HG03342 (cell line): Measurements from ENCODE around the gene CNTN5.
"Not testable (repeated sequence)": the region's sequence is repeated elsewhere in the genome, so short reads cannot be mapped to it uniquely, and the experiment has no call there.

Experiments used
- ATAC-seq: cut with Tn5 transposase; IDR thresholded peaks from one replicate; pipeline ENCODE4 v1.9.1; 2021; ENCODE audit warnings: mild to moderate bottlenecking, moderate library complexity; ENCODE audit not compliant: unreplicated experiment

The CNTN5 gene

GRCh38 chr11:99020352-99021225 is at the start of gene CNTN5:
Gene CNTN5 (plus strand): TSS chr11:99020949.
- ATAC-seq = no peak

- no peak for ATAC-seq
Measured at GRCh38 chr11:98979205-98979604, 41.5 kb upstream of the CNTN5 start.

GRCh38 chr11:99015634-99016454 is 4.9 kb upstream of the CNTN5 start:
- ATAC-seq = peak; percentile 64

GRCh38 chr11:99019696-99020095 is 1.1 kb upstream of the CNTN5 start:
- no peak for ATAC-seq

GRCh38 chr11:99037057-99037456 is 16.3 kb downstream of the CNTN5 start:
- no peak for ATAC-seq

DNA sequence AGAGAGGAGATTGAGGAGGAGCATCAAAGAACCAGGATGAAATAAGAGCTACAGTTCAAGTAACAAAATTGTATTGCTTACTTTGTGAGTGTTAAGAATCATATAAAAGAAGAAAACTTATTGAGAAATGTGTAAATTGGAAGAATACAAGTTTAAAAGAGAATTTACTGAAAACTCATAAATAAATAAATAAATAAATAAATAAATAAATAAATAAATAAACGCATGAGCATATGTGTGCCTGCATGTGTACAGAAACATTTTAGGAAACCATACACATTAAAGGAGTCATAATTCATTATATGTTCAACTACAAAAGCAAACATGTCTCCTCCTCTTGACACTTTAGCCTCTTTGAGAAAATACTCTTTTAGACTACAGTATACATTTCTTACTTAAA is 42.6 kb downstream of the CNTN5 start:
- ATAC-seq = no peak

DNA sequence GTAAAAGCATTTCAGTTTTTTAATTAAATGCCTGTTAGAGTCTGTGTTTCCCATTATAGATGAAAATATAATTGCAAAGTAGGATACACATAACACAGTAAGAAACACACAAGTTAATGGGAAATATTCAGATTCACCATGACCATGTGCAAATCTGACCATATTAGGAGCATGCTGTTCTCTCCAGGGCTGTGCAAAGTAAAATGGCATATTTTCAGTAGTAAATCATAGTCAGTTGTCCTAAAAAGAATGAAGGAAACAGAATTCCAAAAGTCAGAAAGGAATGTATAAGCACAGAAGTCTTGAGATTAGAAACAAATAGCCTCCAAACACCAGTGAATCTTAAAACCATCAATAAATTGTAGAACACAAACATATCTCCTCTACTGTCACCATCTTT is 44.4 kb downstream of the CNTN5 start:
- no peak for ATAC-seq

GRCh38 chr11:99066618-99067317 is 46.0 kb downstream of the CNTN5 start:
- no peak for ATAC-seq

- peak; percentile 35 for ATAC-seq
Measured at GRCh38 chr11:99068832-99069231, 48.1 kb downstream of the CNTN5 start.

DNA sequence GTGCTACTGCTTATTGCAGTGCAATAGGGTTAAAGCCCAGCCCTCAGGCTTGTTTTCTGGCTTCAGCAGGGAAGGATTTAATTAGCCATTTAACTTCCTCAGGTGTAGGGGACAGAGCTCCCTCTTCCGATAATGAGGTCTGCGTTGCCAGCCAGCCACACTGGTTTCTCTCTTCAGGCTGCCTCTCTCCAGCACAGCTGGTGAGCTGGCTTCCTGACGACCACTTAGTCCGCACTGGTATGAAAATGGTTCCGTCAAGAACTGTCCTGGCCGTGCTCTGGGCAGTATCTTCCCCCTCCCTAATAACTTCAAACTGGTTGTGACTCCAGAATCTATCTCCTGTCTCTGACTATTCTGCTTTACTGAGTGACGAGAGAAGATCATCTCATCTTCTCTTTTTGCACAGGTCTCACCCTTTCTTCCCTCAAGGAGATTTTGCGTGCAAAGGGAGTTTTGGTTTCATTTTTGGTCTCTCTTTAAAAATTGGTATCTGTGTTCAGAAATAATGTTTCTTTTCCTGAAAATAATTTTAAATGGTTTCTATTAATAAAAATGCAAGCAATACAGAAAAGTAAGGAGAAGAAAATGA is 49.2 kb downstream of the CNTN5 start:
- peak; percentile 85 for ATAC-seq

GRCh38 chr11:99079576-99079975 is 58.8 kb downstream of the CNTN5 start:
- no peak for ATAC-seq

DNA sequence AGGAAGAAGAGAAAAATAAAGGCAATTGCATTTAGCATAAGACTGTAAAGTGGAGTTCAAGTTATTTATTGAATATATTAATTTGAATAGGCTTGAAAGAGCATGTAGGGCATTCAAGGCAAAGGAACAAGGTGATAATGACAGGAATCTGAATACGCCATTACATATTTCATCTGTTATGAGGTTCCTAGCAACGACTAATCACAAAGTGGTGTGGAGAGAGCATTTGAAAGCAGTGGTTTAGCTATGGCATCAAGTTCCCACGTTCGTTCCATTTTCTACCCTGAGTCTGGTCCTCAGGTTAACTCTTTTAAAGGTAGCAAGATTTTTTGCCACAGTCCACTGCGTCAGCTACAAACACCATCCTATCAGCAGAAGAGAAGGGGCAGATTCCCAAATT is 59.4 kb downstream of the CNTN5 start:
- ATAC-seq = no peak

GRCh38 chr11:99098258-99098657 is 77.5 kb downstream of the CNTN5 start:
- no peak for ATAC-seq

- peak; percentile 92 for ATAC-seq
Measured at GRCh38 chr11:99098751-99099150, 78.0 kb downstream of the CNTN5 start.

- ATAC-seq = no peak
Measured at GRCh38 chr11:99117603-99118002, 96.9 kb downstream of the CNTN5 start.

- not testable (repeated sequence) for ATAC-seq
Measured at GRCh38 chr11:99133862-99134261, 113.1 kb downstream of the CNTN5 start.

DNA sequence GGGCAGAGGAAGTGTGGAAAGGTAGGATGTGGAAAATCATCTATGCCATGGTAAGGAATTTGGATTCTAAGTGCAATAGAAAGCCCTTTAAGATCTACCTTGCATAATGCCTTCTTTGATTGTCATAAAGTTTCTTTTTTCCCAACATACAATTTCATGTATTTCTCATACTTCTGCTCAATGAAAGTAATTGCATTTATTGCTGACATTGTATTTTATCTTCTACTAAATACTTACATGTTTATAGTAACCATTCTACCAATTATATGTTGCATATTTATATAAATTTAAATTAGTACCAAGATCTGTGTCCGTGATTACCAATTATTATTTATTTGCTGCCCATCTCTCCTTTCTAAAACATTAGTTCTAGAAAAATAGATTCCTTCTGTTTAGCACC is 114.8 kb downstream of the CNTN5 start:
- ATAC-seq = no peak

DNA sequence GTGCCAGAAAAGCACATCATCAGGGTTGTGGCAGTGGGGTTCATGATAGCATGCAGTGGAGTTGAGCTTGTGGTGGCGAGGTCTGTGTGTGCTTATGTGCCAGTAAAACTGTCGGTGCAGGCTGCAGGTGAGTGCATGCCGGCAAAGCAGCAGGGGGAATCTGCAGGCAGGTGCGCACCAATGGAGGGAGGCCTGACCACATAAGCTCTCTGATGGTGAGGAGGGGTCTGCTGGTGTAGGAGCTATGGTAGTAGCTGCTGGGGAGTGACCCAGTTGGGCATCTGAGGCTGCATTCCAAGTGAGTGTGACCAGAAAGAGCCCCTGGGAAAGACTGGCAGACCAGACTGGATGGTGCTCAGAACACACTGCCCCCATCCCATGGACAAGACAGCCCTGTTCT is 121.5 kb downstream of the CNTN5 start:
- ATAC-seq = no peak

GRCh38 chr11:99148352-99148751 is 127.6 kb downstream of the CNTN5 start:
- ATAC-seq = peak; percentile 77

DNA sequence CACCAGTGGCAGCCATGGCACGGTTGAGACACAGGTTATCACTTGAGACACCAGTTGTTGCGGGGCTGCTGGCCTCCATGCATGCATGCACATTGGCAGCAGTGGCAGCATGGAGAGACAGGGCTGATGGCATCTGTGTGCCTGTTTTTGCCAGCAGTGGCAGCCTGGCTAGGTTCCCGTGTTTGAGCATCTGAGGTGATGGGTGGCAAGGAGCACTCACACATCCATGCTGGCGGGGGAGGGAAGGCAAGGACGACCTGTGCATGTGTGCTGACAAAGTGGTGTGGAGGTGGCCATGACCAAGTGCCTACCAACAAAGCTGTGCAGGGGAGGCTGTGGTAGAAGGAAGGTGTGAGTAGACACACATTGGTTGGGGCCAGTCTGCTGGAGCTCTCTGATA is 133.5 kb downstream of the CNTN5 start:
- no peak for ATAC-seq

DNA sequence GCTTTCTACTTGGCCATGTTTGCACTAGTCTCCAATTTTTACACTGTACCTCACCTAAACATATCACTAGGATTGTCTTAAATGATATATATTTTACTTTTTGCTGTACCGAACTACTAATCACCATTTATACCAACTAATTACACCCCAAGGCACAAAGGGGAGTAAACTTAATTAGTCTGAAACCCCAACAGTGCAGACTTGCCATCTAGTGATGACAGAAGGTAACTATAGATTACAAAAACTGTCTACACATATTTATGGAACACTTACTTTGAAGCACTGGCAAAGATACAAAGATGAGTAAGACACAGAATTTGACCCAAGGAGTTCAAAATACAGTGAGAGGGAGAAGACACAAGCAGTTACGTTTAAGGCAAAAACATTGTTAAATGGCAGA is 139.7 kb downstream of the CNTN5 start:
- ATAC-seq = no peak
